Measurements from ENCODE around the gene GGT6.

- TF ChIP-seq CTCF (optimal IDR thresholded peaks at IDR 0.05 in 1 of 3, IDR thresholded peaks at IDR 0.05 in 1 of 3, conservative IDR thresholded peaks at IDR 0.05 in 1 of 3; ENCODE audit: extremely low read depth in 1 of 3, insufficient read depth in 2 of 3, low read length in 3 of 3) (no peak), EZH2 (IDR thresholded peaks at IDR 0.05; ENCODE audit: low read length) (no peak)
Observed at GRCh38 chr17:4509923-4510617, 50.3 kb downstream of the GGT6 start.

Data from keratinocyte (primary cell).